ENCODE data around the gene WFDC10B.
"Not testable (repeated sequence)": the region's sequence is repeated elsewhere in the genome, so short reads cannot be mapped to it uniquely, and the experiment has no call there.

DNA sequence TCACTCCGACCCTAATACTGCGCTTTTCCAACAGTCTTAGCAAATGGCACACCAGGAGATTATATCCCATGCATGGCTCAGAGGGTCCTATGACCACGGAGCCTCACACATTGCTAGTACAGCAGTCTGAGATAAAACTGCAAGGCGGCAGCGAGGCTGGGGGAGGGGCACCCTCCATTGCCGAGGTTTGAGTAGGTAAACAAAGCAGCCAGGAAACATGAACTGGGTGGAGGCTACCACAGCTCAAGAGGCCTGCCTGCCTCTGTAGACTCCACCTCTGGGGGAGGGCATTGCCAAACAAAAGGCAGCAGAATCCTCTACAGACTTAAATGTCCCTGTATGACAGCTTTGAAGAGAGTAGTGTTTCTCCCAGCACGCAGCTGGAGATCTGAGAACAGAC is 53.1 kb downstream of the WFDC10B start:
- TF ChIP-seq, protein P1, sequence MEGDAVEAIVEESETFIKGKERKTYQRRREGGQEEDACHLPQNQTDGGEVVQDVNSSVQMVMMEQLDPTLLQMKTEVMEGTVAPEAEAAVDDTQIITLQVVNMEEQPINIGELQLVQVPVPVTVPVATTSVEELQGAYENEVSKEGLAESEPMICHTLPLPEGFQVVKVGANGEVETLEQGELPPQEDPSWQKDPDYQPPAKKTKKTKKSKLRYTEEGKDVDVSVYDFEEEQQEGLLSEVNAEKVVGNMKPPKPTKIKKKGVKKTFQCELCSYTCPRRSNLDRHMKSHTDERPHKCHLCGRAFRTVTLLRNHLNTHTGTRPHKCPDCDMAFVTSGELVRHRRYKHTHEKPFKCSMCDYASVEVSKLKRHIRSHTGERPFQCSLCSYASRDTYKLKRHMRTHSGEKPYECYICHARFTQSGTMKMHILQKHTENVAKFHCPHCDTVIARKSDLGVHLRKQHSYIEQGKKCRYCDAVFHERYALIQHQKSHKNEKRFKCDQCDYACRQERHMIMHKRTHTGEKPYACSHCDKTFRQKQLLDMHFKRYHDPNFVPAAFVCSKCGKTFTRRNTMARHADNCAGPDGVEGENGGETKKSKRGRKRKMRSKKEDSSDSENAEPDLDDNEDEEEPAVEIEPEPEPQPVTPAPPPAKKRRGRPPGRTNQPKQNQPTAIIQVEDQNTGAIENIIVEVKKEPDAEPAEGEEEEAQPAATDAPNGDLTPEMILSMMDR (IDR thresholded peaks at IDR 0.05), result not testable (repeated sequence)
- not testable (repeated sequence) for TF ChIP-seq YY1 (IDR thresholded peaks at IDR 0.05; ENCODE audit: low read depth); EP300 (IDR thresholded peaks at IDR 0.05; ENCODE audit: borderline replicate concordance in 1 of 2, low read depth in 1 of 2, low read length in 1 of 2); EZH2phosphoT487 (IDR thresholded peaks at IDR 0.05; ENCODE audit: borderline replicate concordance, low read depth); GATA2 (CRISPR knock-in tag; IDR thresholded peaks at IDR 0.05); POLR2AphosphoS5 (IDR thresholded peaks at IDR 0.05; ENCODE audit: low read depth, low read length); RCOR1 (IDR thresholded peaks at IDR 0.05; ENCODE audit: low read length); NRF1 (IDR thresholded peaks at IDR 0.05; ENCODE audit: low read depth, low read length); FOXM1 (IDR thresholded peaks at IDR 0.05; ENCODE audit: low read depth); FOSL2 (IDR thresholded peaks at IDR 0.05; ENCODE audit: borderline replicate concordance, low read depth)
- TF ChIP-seq, protein P2, sequence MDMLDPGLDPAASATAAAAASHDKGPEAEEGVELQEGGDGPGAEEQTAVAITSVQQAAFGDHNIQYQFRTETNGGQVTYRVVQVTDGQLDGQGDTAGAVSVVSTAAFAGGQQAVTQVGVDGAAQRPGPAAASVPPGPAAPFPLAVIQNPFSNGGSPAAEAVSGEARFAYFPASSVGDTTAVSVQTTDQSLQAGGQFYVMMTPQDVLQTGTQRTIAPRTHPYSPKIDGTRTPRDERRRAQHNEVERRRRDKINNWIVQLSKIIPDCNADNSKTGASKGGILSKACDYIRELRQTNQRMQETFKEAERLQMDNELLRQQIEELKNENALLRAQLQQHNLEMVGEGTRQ (IDR thresholded peaks at IDR 0.05; ENCODE audit: borderline replicate concordance, low read depth, low read length), result not testable (repeated sequence)
- TF ChIP-seq, protein P3, sequence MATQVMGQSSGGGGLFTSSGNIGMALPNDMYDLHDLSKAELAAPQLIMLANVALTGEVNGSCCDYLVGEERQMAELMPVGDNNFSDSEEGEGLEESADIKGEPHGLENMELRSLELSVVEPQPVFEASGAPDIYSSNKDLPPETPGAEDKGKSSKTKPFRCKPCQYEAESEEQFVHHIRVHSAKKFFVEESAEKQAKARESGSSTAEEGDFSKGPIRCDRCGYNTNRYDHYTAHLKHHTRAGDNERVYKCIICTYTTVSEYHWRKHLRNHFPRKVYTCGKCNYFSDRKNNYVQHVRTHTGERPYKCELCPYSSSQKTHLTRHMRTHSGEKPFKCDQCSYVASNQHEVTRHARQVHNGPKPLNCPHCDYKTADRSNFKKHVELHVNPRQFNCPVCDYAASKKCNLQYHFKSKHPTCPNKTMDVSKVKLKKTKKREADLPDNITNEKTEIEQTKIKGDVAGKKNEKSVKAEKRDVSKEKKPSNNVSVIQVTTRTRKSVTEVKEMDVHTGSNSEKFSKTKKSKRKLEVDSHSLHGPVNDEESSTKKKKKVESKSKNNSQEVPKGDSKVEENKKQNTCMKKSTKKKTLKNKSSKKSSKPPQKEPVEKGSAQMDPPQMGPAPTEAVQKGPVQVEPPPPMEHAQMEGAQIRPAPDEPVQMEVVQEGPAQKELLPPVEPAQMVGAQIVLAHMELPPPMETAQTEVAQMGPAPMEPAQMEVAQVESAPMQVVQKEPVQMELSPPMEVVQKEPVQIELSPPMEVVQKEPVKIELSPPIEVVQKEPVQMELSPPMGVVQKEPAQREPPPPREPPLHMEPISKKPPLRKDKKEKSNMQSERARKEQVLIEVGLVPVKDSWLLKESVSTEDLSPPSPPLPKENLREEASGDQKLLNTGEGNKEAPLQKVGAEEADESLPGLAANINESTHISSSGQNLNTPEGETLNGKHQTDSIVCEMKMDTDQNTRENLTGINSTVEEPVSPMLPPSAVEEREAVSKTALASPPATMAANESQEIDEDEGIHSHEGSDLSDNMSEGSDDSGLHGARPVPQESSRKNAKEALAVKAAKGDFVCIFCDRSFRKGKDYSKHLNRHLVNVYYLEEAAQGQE (IDR thresholded peaks at IDR 0.05; ENCODE audit: low read depth, low read length), result not testable (repeated sequence)
